GM21619 (cell line): Measurements from ENCODE around the gene PDZRN3.

ENCODE experiments used
- ATAC-seq: cut with Tn5 transposase; IDR thresholded peaks from one replicate; pipeline ENCODE4 v1.9.1; 2021; ENCODE audit not compliant: unreplicated experiment

PDZRN3 gene

DNA sequence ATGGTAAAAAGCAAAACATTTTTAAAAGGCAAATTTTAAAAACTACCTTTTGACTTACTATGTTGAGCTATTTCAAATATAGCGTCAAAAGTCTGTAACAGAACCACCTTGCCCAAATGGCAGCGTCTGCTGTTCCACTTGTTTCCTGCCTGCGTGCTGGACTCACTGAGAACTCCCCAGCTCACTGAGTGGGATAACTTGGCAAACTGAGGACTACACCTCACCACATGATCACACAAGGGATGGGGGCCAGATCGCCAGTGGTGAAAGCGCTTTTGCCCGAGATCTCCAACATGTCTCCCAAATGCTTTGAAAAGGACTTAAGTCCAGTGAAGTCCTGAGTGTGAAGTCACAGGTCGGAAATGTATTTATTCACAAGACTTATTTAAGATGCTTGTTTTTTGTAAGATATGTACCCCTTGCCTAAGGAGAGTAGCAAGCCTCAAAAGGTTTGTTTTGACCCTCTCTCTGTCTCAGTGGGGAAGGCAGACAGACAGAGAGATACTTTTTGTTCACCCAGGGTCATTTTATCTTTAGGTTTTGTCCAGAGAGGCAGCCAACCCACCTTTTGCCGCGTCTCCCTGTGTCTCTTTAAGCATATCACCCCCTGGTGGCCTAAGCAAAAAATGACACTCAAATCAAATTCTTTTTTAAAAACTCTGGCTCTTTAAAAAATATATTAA lies 192.6 kb downstream of the PDZRN3 start:
- no peak for ATAC-seq

DNA sequence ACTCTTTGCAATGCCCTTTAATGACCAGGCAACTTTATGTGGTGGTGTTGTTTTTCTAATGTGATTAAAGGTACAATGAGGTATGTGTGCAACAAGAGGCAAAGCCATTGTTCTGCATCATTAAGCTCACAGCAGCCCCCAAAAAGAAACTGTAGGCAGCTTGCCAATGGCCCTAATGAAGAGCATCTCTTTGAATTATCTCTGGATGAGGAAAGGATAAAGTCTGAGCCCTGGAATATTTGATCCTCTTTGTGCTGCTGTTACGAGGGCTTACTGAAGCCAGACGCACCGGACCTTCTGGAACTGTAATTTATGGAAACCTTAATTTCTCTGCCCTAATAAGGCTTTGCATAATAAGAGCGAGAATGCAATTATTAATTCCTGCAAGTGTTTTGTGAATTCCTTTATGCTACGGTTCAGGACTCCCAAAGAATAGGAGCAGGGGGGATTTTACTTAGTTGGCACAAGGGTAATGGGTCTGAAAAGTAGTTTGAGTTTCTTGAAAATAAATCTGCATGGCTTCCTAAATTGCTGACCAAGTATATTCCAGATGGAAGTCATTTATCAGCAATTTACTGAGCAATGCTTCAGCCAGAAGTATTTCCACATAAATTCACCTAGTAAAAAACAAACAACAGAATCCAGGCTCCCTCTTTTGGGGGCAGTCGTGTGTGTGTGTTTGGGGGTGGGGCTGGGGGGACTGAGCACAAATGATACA lies 193.4 kb downstream of the PDZRN3 start:
- ATAC-seq, result no peak

DNA sequence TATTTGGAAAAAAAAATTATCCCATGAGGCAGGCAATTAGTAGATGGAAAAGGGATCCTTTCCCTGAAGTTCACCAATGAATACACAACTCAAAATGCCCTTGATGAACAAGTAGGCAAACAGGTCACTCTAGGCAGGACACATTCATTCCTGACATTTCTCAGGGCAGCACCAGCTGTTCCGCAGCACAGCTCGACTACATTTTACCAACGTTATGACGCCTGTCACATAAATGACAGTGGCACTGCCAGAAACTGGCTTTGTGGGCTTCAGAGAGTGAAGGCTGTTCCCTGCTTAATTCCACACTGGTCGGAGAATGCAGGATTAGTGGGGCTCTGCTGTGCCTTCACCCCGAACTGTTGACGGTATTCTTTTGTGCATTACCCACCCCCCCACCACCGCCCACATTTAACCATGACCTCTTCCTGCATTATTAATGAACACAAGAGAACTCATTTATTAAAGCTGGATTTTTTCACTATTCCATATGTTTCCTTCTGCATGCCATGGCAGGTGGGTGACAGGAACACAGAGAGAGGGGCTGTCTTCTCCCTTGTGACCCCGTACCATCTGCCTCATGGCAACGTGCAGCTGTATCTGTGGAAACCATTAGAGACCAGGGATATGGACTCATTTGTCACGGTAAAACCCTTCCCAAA lies 197.6 kb downstream of the PDZRN3 start:
- ATAC-seq, result no peak

DNA sequence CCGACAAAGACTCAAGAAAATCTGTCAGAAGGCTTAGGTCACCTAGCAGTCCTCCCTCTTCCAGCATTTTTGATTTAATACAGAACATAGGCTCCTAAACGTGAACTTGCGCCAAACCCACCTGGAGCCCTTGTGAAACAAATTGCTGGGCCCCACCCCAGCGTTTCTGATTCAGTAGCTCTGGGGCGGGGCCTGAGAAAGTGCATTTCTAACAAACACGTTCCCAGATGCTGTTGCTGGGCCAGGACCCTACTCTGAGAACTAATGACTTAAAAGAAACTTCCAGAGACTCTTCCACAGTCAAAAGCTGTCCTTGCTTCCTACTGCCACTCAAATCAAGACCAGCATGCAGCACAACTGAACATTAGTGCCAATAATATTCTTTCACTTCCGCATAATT lies 198.1 kb downstream of the PDZRN3 start:
- ATAC-seq, result no peak

DNA sequence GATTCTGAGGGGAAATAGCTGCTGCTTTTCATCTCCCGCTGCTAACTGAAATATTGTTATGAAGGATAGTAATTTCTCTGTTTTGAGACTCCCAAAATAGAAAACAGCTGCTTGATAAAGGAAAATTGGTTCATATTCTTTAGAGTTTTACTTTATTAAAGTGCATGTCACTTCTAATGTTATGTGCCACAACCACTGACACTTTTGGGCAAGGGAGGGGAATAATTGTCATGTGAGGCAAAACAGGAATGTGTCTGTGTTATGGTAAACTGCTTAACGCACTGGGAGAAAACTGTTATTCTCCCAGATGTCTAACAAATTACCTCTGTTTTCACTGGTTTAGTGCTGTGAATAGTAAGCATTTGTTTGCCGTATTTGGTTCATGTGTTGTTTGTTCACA lies 201.6 kb downstream of the PDZRN3 start:
- no peak for ATAC-seq

DNA sequence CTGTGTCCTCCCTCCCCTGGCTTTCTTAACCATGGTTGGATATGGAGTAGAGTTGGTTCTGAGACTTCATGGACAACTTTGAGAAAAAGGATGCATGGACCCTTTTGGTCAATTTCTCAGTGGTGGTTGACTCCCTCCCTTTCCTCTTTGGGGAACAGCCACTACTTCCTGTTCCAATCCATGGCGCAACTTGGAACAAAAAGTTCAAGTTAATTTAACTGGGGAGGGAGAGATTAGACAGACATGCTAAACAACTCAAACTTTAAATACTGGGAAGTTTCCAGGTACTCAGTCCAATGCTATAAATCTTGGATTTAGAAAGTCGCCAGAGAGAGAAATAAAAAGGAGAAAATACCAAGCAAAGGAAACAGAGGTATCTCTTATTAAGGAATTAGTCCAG lies 202.2 kb downstream of the PDZRN3 start:
- ATAC-seq, result no peak

DNA sequence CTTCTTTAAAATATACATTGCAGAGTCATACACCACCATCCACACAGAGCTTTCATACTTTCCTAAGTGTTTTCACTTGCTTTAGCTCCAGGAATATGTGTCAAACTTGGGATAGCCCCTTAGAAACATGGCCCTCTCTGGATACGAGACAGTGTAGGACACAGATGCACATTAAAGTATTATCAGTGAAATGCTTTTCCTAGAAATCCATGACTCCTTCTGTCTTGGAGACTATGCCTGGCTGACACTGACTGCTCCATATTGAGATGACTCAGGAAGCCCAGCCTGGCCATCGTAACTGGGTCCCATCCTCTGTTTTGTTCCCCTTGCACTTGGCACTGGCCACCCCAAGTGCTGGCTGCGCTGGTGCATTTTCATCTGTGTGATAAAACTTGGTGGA lies 204.8 kb downstream of the PDZRN3 start:
- ATAC-seq, result no peak

DNA sequence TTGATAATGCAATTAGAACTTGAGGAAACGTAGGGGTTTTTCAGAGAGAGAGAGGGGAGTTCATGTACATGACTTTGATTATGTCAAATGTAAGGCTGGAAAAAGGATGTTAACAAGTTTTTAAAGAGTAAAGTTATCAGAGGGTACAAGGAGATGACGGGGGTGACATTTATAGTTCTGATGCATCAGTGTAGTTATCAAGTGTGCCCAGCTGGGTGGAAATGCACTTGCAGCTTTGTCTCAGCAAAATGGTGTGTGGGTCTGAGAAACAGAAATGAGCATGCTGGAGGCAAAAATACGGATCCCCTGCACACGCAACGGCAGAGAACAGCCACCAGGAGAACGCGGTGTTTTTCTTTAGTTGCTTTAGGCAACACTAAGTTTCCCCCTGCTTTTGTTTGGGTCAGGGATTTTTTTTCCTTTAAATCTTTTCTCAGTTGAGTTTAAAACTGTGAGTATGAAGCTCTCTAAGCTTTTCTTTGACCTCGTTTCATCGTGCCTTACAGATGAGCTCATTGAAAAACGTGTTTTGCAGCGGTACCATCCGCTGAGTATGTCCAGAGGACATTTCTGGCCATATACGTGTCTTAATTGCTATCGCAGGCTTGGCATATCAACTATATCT lies 205.4 kb downstream of the PDZRN3 start:
- ATAC-seq, result no peak

DNA sequence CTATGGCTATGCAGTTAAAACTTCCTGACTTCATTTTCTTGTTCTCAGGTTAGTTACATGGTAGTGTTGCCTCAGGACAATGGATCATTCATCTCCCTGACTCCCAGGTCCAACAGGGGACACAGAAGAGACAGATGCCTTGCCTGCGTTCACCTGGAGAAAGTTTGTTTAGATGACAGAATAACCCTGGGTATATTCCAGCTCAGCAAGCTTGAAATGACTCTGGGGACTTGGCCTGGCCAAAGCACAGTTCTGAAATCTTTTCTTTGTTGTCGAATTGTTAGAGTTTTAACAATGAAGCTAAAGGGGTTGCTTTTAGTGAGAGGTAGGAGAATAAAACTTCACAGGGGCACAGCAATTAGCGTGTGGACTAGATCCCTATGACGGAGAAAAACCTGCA lies 206.1 kb downstream of the PDZRN3 start:
- no peak for ATAC-seq

DNA sequence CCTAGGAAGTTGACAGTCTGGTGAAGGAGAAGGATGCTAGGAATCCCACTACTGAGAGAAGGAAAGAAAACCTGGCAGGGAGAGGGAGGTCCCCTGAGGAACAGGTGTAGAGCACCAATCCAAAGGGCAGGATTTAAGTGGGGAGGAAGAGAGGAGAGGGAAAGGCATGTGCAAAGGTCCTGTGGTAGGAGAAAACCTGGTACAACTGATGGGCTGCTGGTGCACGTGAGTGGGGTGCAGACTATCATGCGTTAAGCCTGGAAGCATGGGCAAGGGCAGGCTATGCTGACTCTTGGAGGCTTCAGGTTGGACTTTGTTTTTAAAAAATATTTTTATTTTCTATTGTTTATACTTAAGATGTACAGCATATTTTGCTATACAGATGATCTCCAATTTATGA lies 209.6 kb downstream of the PDZRN3 start:
- no peak for ATAC-seq

DNA sequence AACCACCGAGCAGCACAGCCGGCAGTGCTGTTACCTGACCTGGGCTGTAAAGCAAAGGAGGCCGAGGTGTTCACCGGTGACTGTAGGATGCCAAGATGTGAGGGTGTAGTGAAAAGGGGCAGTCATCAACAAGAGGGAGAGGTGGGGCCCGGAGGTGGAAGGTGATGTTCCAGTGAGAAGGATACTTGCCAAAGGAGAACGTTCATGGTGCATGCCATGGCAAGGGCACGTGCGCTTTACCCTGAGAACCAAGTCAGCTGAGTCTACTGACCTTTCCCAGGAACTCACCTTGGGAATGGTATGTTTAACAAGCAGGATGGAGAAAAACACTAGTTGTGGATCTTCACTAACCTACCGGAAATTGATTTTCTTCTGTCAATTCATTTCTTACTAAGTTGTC lies 211.1 kb downstream of the PDZRN3 start:
- ATAC-seq, result no peak

DNA sequence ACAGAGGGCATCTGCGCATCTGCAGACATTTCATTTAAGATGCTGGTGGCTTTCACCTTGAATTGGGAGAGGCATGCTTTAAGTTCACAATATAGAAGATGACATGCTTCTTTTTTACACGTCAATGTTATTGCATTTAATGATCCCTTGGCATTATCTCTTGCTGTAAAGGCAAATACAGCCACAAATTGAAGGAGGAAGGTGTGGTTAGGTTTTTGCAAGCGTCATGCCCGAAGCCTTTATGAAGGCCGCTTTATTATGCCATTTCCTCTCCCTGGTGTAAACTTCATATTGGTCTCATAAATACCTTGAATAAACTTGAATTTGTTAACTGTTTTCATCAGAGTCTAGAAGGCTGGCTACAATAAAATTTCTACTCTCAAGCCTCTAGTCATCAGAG lies 212.7 kb downstream of the PDZRN3 start:
- ATAC-seq, result no peak

DNA sequence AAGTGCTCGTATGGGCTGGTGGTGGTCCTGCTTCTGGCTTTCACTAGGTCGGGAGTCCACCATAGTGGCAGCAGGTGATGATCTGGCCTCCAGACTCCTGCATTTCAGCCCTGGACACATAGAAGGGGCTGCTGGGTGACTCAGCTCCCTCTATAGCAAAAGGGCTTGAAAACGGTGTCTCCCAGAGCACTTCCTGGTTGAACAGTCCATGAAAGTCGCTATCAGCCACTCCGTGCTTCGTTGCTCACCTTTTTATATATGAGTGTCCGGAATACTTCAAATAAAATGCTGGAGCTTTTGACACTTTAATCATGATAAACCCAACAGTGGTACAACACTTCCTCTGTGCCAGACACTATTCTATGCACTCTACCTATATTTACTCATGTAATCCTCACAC lies 213.2 kb downstream of the PDZRN3 start:
- ATAC-seq, result no peak

DNA sequence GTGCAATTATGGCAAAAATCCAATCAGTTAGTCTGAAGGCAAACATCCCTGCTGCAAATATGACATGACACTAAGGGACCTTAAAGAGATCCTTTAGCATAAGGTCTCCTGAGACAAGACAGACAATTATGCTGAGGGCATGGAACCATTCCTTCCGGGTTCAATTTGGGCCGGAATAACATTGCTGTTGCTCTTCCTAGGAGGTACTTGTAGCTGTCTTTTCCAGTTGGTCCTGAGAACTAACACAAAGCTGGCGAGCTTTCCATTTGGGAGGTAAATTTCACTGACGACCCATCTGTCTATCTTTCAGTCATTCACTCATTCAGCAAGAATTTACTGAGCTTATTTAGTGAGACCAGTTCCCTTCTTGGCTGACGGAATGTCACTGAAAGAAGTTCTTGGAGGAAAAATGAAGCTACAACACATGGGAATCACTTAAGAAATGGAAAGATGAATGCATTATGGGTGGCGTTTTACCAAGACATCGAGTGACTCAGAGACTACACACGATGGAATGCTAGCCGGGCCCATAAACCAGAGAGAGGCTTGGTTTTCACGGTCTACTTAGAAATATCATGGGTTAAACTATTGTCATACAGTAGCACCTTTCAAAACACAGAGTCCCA lies 215.5 kb downstream of the PDZRN3 start:
- ATAC-seq, result no peak

DNA sequence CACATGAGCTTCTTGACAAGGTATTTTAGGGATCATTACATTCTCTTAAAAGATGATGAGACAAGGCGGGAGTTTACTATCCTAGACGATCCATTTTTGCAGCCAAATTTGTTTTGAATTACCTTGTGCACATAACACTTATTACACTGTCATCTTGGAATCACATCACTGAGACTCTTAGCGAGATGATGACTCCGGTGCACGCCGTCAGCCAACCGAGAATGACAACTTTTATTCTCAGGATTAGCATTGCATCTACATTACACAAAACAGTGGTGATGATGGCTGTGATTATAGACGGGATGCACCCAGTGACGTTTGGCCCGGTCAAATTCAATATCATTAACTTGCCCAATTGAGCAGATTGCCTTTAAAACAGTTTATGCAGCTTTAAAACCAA lies 216.1 kb downstream of the PDZRN3 start:
- no peak for ATAC-seq

DNA sequence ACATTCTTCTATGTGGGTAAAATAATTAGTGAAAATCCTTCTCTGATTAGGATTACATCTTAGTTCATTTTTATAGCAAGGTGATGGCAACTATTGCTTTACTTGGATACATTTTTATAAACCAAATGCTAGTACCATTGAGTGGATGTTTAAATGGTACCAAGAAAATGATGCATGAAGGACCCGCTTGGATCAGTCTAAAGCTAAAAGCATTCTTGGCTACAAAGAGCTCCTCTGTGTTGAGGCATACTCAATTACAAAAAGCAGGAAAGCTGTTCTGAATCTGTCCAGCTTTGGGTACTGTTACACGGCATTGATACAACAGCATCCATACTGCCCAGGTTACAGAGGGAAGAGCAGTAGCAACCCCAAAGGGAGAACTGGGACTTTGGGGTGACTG lies 217.2 kb downstream of the PDZRN3 start:
- ATAC-seq, result no peak

DNA sequence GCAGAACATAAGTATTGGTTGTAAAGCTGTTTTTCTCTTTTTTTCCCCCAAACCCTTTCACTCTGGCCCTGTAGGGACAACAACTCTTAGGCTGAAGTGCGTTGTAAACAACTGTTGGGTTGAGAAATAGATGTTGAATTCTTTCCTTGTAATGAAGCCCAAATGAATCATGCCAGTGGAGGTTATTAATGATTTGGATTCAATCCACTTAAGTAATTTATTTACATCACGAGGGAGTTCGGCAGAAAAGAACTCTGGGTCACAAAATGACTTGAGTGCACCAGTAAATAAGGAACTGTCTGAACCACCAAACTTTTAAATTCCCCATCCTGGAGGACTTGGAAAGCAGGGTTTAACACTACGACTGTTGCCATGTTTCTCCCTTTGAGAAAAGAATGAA lies 218.9 kb downstream of the PDZRN3 start:
- ATAC-seq, result no peak

DNA sequence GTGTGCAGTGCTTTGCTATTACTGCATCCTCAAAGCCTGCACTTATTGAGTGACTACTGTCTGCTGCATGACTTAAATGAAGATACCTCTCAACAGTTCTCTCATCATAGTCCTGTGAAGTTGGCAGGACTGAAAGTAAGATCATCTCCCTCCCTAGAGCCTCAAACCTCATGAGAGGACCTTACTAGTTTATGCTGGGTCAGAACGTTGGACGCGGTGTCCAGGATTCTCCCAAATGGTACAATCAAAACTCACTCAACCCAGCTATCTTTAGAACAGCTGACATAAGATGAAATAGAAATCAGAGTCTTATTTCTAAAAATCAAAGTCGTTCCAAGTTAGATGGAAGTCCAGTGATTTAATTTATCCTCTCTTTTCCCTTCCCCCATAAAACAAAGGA lies 219.7 kb downstream of the PDZRN3 start:
- ATAC-seq, result no peak

DNA sequence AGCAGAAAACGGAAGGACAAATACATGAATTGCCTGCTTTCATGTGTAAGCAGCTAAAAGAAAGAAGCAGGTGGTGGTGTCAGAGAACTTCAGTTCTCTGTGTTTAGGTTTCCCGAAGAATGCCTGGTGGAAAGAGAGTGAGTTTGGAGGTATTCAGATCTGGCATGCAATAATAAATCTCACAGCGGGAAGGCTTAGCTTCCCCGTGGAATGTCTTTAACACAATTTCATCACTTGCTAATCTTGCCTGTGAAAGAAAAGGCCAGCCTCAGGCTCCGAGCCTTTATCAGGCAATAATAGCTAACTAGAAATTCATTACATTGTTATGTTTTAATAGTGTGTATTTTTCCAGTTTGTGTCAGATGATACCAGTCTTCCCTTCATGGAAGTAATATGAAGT lies 220.3 kb downstream of the PDZRN3 start:
- ATAC-seq, result no peak

DNA sequence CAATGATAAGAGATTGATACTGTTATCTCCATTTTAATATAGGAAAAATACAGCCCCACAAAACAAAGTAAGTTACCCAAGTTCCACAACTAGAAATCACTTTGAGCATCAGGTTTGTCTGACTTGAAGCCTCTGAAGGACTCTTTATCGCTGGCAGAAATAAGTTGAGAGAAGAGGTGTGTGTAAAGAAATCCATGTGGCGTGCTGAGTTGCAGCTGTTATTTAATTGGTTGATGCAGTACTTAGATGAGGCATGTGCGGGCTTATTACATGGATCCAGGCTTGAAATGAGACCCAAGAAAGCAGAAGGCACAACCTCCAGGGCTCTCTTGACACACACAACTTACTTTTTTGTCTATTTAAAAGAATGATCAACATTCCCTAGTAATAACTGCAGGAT lies 221.3 kb downstream of the PDZRN3 start:
- no peak for ATAC-seq

DNA sequence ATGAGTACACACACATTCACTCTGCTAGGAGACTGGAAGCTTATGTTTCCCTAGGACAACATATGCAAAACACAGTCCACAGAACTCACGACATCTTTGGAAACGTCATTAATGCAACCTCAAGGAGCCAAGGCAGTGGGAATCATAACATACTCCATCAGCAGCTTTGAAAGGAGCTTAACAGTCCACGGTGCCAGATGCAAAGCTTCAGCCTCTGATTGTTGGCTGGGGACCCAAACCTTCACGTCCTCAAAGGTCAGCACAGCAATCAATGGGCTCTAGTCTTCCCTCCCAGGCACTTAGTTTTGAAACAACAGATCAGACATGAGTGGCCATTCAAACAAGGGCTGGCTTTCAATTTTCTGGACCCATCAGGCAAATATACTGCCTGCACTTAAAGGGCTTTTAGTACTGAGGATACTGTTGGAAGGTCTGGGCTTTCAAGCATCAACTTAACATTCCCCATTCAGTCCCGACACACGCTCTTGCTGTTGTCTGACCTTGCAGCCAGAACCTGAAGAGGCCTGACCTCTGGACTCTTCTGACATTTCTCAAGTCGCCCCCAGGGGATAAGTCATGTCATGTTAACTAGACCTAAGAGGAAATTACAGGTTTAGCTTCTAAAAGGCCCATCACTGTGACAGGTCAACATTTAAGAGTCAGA lies 223.0 kb downstream of the PDZRN3 start:
- ATAC-seq, result no peak
